Neural progenitor cell (in vitro differentiated cells): ENCODE measurements around the gene CNTNAP2.

Experiments
- CTCF ChIP-seq: fragments of 200-600 bp; sonication (generic); IDR thresholded peaks from 2 replicates; pipeline ENCODE4 v1.5.1; 2017; ENCODE audit warnings: antibody characterized with exemption, mild to moderate bottlenecking
- EZH2 ChIP-seq: fragments of 200-600 bp; sonication (generic); IDR thresholded peaks from 2 replicates; pipeline ENCODE4 v1.6.1; 2017; ENCODE audit warnings: antibody characterized with exemption, mild to moderate bottlenecking, moderate library complexity

- no peak for TF ChIP-seq CTCF
- no peak for TF ChIP-seq EZH2
These were observed 1975.3 kb downstream of the CNTNAP2 start for GRCh38 chr7:148091882-148092281.
